Measurements from ENCODE around the gene NIBAN1.

The NIBAN1 gene

DNA sequence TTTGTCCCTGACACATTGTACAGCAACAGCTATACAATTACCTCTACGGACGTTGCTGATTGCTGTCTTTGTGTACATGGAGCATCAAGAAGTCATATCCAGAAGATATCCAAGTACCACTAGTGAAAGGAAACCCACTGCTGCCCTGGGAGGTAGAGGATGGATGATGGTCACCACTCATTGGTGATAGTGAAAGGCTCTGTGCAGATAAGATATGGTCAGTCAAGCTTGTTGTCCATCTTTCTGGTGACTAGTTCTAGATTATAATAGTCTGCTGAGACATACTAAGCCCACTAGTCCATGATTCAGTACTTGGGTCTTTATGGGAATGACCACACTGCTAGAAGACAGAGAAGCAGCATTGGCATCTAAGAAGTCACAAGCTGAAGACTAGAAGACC lies 30.3 kb downstream of the NIBAN1 start:
- no peak for DNase-seq

DNA sequence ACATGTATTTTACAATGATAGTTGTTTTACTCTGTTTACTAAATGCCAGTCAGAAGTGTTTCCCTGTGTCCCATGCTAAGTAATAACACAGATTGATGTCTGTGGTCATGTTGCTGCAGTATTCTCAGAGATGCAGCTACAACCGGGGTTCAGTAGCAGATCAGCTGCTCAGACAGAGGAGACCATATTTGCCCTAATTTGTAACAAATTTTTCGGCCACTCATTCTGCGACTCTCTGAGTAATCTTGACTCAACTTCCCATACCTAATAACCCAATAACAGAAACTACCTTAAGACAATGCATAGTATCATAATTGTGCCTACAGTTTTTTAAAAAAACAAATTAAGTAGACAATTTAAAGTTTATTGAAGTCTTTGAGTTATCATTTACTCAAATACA lies 32.6 kb downstream of the NIBAN1 start:
- DNase-seq = no peak

DNA sequence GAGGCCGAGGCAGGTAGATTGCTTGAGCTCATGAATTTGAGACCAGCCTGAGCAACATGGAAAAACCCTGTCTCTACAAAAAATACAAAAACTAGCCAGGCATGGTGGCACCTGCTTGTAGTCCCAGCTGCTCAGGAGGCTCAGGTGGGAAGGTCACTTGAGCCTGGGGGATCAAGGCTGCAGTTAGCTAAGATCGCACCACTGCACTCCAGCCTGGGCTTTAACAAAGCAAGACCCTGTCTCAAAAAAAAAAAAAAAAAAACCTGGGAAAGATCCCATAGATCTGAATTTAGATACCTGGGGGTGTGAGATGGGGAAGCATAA lies 32.9 kb downstream of the NIBAN1 start:
- DNase-seq = no peak

DNA sequence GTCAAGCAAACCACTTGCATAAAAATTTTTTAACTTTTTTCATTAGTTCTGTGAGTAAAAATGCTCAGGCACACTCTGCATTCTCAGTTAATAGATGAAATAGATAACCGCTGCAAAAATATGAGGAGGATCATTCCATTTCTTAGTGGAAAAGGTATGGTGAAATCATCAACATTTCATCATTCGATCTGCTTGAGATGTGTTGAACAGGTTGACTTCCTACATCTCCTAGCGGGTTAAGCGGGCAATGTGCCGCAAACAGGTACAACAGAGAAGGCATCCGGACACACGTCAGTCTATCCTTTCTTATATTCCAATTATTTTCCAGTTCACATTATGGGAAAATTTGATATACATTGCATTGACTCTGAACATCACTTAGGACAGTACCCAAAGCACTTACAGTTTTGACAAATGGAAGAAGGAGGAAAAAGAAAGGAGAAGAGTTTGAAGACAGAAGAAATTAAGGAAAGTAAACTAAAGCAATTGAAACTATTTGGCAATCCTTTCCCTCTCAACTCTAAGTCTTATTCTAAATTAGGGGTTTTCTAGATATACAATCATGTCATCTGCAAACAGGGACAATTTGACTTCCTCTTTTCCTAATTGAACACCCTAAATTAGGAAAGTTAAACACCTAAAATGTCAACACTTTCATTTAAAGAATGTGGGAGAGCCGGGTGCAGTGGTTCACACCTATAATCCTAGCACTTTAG lies 33.5 kb downstream of the NIBAN1 start:
- DNase-seq = no peak

DNA sequence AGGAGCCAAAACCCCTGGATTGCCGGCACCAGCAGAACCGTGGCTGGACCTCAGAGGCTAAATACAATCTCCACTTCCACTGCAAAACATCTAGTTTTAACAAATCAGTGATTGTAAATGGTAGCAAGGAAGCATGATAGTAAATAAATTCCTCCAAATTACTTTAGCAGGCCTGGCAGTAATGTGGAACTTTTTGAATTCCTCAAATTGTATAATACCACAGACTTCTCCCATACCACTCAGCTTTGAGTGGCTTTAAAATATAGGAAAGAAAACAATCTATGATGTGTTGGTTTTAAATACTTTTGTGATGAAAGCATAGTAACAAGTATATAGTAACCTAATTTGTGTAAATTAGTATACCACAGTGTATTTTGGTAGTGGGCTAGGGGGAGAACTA lies 34.1 kb downstream of the NIBAN1 start:
- no peak for DNase-seq

DNA sequence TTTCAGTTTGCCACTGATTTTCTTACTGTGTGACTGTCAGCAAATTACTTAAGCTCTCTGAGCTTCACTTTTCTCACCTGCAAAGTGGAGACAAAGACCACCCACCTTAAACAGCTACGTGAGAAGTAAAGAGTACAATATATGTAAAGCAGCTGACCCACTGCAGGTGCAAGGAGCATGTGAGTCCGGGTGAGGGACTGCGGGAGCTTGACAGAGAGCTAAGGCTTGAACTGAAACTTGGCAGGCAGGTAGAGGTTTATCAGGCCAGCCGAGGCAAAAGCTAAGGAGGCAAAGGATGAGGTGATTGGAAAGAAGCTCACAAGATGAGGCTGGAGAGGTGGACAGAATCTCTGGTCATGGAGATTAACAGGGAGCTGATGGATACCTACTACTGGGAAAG lies 36.6 kb downstream of the NIBAN1 start:
- DNase-seq = no peak

DNA sequence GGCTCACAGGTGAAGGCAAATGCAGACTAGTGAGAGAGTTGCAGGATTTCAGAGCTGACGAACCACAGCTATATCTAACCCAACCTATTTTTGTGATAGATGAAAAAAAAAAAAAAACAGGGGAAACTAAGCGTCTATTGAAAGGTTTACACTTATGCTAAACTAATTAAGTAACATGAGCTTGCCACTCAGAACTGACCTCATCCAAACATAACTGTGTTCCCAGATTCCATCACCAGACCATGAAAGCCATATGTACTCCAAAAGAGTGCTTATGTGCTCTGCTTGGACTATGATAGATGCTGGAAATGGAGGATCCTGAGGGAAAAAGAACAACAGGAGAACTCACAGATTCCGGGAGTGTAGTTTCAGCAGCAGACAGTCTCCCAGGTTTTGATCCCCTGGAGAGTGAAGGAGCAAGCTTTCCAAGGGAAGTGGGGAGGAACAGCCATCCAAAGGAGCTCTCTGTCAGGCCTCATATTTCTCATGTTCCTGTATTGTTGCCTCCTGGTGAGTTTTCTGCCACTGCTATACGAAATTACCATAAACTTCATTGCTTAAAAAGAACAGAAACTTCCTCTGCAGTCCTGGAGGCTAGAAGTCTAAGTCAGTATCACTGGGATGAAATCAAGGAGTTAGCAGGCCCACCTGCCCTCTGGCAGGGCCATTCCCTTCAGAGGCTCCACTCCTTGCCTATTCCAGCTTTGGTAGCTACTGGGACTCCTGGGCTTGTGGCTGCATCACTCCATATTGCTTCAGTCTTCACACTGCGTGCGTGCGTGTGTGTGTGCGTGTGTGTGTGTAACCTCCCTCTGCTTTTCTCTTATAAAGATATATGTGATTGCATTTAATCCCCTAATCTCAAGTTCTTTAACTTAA lies 38.1 kb downstream of the NIBAN1 start:
- DNase-seq = no peak

DNA sequence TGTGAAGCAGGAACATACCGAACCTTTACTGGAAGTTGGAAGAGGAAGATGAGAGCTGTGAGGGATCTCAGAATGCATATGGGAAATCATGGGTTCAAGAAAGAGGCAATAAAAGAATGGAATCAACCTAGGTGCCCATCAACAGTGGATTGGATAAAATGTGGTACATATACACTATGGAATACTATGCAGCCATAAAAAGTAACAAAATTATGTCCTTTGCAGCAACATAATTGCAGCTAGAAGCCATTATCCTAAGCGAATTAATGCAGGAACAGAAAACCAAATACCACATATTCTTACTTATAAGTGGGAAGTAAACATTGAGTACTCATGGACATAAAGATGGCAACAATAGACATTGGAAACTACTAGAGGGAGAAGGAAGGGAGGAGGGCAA lies 40.4 kb downstream of the NIBAN1 start:
- DNase-seq = no peak

DNA sequence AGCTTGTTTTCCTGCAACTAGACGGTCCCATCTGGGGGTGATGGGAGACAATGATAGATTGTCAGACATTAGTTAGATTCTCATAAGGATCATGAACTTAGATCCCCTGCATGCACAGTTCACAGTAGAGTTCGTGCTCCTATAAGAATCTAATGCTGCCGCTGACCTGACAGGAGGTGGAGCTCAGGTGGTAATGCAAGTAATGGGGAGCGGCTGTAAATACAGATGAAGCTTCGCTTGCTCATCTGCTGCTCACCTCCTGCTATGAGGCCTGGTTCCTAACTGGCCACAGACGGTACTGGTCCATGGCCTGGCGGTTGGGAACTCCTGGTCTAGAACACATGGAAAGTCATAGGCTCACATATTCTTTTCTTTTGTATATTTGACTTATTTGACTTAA lies 42.0 kb downstream of the NIBAN1 start:
- DNase-seq = no peak

DNA sequence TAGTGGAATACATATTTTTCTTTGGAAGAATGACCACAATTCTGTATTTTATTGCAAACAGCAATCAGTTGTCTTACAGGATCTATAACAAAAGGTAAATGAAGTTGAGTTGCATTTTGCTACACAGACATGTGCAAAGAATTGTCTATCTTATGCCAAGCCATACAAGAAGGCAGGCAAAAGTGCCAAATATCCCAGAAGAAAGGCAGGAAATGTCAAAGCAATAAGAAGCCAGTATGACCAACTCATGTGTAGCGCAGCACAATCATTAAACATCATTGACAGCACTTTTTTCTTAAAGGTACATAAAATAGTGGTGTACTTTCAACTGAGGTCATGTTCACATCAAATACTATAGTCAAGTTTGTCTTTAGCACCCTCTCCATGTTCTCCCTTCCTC lies 42.7 kb downstream of the NIBAN1 start:
- DNase-seq = no peak

DNA sequence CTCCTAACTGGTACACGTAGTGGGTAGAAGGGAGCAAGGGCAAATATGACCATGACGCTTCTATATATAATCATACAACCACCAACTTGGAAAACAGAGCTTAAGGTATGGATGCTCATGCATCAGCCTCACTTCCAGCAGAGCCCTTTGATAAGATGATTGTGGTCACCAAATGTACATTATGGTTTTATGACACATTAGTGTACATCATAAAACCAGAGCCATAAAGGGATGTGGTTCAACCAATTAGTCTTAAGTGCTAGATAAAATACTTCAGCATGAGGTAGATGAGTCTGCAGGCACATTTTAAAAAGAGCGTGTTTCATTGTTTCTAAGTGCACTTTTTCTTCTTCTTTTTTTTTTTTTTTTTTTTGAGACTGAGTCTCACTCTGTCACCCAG lies 43.7 kb downstream of the NIBAN1 start:
- DNase-seq = no peak

DNA sequence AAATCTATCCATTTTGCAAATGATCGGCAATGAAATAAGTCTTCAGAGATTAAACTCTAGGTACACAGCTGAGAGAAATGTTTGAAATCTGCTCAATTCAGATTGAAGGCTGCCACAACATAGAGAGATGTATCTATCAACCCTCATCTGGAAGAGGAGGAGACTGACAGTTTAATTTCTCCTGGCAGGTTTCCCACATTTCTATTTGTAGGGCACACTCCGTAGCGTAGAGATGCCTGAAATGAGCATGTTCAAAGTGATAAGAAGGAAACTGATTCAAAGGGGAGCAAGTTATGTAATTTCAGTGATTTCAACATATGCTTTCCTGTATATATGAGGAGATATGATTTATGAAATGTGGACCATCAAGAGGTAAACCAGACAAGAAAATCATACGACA lies 44.1 kb downstream of the NIBAN1 start:
- no peak for DNase-seq

DNA sequence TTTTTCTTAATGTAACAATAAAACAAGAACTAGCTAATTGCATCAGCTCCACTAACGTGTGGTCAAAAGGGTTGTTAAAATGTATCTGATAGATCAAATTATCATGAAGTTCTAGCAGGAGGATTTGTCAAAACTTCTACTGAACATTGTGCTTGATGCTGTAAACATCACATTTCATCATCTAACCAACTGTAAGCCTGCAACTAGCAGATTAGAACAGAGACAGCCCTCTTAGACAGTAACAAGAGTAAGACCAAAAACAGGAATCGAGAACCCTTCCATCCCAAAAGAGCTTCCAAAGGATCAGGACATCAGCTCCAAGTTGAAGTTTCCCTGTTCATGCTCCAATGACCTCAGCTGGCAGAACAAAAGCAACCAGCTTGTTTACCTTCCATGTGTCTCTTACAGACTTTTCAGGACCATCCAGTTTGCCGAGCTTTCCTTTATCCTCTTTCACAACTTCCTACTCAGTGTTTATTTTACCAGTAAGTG lies 44.6 kb downstream of the NIBAN1 start:
- no peak for DNase-seq

DNA sequence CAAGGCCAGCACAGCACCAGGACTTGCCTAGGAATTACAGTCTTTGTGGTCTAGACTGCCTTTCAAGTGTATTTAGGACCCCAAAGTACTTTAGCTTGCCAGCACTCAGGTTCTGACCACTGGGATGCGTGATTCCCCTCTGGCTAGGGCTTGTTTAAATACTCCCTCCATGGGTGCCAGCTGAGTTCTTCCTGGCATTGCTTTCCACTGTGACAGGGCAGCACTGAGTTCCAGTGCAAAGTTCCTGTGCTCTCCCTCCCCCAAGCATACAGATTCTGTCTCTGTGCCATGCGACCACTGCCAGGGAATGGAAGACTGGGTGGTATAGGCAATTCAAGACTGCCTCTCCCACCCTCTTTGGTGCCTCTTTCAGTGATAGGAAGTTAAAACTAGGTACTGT lies 45.9 kb downstream of the NIBAN1 start:
- no peak for DNase-seq

Measured in activated CD8-positive, alpha-beta memory T cell treated with anti-CD3 and anti-CD28 coated beads, Interleukin-2, amount 50 U/mL, for 48 hours (primary cell).